HUDEP-2 (cell line): Measurements from ENCODE around the gene AMIGO1.

ENCODE experiments used
- DNase-seq, 76 experiments: peaks; one replicate each; lab custom pipeline; 2025; ENCODE audit not compliant: unreplicated experiment in 76 of 76; lab: John Stamatoyannopoulos, UW

AMIGO1 gene

DNA sequence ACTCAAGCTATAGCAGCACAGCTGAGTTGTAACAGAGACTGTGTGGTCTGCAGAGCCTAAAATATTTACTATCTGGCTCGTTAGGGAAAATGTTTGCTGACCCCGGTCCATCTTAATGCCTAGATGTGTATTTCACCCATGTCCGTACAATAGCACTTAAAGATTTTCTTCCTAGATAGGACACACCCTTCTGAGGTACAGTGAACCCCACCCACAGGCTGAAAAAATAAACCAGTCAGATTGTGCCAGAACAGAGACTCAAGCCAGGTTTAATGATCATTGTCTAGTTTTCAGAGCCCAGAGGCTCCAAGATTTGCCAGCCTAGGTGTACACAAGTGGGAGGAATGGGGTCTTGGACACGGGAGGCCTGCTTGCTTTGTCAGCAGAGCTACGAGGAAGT lies 5.6 kb downstream of the AMIGO1 start:
- no peak for DNase-seq

DNA sequence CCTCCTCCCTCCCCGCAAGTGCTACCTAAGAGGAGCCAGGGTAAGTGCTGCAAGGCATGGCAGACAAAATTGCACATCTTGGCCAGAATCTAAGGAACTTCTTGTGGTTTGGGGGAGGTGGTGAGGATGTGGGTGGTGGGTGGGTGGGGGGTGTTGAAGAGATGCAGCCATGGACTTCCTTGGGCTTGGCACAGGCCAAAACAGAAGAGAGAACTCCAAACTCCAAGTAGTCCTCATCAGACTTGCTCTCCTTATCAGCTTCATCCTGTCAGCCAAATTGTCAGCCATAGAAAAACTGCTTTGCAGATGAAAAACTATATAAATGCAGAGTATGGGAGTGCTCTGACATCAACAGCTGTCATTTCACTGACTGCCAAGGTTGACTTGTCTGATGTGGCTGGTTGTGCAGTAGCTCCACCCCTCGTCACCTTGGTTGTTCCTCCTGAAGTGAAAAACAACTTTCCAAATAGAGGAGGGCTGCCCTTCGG lies 7.1 kb downstream of the AMIGO1 start:
- DNase-seq: peak in 3 of 76 experiments; percentile 4 to 22 (median 12)

DNA sequence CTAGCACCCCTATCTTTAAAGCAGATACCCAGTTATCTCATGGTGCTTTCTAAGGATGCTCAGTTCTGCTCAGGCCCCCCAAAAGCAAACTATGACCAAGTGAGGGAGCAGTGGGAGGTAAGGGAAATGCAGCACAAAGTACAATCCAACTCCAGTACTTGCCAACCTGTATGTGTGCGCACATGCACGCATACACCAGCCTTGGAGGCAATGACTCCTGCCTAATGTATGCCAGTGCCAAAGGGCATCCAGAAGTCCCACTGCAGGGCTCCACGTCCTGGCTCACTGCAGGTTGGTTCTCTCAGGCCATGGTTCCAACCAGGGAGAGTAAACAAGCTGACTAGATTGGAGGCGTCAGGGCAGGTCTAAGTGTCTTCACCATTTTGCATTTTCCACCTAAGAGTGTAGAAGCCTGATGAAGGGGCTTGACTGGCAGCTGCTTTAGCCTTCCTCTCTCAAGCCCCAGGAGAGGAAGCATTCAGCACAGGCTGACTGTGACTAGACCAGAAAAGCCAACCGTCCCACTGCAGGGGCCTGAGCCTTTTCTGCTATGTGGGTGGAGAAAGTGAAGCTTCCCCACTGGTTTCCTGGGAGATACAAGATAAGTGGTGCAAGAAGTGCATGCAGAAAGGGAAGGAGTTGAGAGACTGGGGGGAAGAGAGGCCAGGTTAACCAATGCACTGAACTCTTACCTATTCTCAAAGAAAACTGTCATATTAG lies 7.7 kb downstream of the AMIGO1 start:
- DNase-seq: peak in 2 of 76 experiments; percentile 14 to 25

DNA sequence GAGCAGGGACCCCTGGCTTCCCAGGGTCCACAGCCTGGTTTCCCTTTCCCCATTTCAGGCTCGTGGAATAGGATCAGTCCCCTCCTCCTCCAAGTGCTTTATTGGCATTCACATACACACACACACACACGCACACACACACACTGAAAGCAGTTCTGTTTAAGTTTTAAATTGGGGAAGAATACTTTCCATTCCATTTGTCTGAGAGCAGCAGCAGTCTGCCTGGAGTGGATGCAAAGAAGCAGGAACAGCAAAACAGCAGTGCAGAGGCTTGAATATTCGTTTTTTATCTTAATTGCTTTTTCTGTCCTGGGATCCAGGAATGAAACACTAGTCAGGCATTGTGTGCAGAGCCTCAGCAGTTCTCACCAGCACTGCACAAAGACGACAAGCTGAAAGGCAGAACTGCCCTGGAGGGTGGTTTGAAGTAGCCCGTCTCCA lies 8.6 kb downstream of the AMIGO1 start:
- no peak for DNase-seq

DNA sequence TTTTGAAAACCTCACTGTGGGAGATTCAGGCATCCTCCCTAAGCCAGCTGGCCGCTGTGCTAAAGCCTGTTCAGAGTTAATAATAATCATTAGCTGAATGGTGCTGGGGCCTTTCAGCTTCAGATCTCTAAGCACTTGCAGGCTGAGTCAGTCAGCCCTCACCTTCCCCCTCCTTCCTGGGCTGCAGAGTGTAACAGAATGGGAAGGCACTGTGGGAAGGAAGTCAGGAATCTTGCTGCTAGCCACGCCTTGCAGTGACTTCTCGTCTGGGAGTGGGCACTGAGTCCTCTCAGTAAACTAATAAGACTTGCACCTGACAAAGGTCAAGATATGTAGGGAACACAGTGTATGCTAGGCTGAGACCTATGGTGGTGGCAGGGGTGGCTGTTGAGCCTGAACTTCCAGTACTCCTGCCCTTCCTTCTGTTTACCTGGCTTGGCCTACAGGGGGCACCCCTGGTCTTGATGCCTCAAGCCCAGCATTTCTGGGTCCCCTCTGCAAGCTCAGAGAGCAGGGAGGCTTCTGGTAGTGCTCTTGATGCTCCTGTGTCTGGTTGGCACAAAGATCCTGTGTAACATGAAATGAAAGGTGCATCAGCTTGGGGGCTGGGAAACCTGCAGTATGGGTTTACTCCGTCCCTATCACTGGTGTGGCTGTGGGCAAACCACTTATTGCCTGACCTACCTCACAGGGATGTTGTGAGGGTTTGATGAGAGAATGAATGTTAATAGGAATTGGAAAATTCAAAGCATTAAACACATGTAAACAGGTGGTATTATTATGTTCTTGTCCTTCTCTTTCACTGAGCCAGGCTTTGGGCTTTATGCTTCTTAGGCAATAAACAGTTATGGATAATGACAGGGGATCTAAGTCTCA lies 9.6 kb downstream of the AMIGO1 start:
- DNase-seq: peak in 44 of 76 experiments; percentile 9 to 61 (median 35)

DNA sequence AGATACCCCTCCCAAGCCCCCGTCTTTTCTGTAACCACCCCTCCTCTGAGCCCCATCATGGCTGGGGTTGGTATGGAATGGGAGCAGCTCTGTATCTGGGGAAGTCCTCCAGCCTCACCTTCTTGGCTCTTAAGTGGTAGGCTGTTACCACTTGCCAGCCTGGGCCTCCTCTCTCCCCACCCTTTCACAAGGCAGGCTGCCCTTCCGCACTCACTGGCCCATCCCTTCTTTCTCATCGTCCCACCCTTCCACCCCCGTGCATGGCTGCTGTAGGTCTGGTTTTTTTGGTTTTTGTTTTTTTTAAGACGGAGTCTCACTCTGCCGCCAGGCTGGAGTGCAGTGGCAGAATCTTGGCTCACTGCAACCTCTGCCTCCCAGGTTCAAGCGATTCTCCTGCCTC lies 10.4 kb downstream of the AMIGO1 start:
- DNase-seq: peak in 1 of 76 experiments; percentile 38

DNA sequence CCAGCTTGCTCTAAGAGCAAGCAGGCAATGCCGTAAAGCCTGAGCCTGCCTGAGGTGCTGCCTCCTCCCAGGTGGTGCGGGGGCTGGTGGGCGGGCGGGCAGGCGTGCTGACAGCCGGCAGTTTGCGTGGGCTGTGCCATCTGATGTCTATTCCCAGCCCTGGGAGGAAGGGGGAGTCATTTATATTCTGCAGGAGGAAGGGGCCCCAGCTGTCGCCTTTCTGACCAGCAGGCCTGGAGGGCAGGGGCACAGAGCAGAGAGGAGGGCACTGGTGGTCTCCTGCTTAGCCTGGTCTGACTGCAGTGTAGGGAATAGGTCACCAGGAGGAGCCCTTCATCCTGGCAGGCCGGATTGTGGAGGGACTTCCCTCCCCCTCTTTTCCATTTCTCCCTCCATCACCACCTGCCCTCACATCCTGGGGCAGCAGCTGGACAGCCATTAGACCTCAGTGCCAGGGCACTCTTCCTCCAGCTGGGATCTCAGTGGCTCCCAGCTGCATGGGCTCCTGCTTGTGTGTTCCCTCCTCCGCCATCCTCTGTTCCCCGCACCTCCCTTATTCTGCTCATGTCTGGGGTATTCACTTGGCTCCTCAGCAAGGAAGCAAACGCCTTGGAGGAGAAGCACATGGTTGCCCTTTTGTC lies 11.2 kb downstream of the AMIGO1 start:
- DNase-seq: peak in 13 of 76 experiments; percentile 6 to 63 (median 33)

DNA sequence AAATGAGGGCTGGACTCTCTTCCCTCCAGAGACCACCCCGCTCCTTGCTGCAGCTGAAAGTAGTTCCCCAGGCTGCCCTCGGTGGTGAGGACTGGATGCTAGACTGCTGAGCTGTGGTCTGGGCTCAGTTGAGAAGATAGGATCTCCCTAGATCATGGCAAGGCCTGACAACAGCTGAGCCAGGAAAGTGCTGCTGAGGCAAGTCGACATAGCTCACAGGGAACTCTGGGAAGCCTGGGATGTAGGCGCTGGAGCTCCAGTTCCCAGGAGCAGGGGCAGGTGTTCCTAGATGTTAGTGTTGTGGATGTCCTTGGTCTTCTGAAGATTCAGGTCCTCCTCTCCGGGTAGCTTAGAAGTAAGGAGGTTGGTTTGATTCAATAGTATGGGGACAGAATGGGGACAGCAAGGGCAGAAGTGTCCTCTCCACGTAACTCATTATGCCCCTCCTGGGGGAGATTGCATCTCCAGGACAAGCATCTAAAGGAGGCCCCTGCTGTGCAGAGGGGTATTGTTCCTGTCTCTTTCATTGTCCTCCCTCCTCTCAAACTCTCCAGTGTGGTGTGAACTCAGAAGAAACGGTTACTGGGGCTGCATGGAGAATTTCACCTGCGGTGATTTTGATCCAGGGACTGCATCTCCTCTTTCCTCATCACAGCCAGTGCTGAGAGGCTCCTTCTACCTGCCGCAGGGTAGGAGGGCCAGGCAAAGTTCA lies 11.9 kb downstream of the AMIGO1 start:
- no peak for DNase-seq

DNA sequence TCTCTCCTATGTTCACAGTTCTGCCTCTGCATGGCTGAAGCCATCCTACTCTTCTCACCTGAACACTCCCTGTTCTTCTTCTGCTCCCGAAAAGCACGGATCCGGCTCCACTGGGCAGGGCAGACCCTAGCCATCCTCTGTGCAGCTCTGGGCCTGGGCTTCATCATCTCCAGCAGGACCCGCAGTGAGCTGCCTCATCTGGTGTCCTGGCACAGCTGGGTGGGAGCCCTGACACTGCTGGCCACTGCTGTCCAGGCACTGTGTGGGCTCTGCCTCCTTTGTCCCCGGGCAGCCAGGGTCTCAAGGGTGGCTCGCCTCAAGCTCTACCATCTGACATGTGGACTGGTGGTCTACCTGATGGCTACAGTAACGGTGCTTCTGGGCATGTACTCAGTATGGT lies 13.8 kb downstream of the AMIGO1 start:
- no peak for DNase-seq

DNA sequence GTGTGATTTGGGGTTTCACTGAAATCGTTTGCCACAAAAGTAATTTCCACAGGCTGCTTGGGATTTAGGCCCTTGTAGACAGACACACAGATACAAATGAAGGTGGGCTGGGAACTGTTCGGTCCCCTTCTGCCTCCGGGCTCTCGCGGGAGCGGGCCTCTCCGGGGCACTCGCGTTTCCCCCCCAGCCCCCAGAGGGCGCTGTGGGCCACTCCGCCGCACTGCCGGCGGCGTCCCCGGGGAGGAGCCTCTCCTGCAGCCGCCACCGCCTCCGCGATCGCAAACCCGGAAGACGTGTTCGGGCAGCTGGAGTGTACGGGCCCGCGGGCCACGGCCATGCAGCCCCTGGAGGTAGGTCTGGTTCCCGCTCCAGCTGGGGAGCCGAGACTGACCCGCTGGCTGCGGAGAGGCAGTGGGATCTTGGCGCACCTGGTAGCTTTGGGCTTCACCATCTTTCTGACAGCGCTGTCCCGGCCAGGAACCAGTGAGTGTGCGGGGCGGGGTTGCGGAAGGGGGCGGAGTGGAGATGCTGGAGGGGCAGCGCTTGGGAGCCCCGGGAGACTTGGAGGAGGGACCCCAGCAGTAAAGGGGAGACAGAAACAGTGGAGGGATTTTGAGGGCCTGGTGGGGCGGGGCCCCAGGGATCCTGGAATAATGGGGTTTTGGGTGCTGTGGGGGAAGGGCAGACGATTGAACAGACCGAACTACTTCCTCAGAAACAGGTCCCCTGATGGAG lies 15.6 kb downstream of the AMIGO1 start, which contains the start of gene CYB561D1:
Gene CYB561D1 (plus strand): TSS at position 290 of the 735 bp plus-strand sequence. CDS start 46 bp downstream, at position 336.
- peak in 72 of 76 experiments; percentile 25 to 86 (median 71) for DNase-seq

DNA sequence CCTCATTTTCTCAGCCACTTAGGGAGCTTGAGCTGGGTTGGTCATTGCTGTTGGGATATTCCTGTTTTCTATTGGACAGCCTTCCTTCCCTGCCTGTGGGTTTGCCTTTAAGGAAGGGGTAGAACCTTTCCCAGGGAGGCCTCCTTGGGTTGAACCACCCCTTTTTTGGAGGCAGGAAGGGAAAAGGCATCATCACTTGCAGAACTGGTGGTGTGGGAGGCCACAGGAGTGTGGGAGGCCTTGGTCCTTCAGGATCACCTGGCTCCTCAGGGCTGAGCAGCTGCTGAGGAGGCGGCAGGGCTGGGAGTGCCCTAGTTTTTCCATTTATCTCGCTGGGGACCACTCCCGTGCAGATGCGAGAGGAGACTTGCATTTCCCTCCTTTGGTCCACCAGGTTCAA lies 16.3 kb downstream of the AMIGO1 start:
- no peak for DNase-seq

DNA sequence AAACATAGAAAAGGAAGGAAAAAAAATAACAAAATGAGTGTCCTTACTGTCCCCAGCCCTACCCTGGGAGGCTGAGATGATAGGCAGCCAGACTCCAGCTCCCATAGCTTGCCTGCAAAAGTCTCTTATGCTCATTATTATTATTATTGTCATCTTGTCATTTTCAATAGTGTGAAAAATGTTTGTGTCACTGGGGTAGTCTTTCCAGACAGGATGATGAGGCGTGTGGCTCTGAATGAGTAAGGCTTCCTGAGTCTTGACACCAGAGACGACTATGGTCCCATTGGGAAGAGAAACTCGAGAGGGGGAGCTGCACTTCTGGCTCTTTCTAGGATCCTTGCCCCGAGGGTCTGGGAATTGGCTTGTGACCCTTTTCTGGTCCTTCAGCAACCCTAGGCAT lies 16.7 kb downstream of the AMIGO1 start:
- DNase-seq: no peak

DNA sequence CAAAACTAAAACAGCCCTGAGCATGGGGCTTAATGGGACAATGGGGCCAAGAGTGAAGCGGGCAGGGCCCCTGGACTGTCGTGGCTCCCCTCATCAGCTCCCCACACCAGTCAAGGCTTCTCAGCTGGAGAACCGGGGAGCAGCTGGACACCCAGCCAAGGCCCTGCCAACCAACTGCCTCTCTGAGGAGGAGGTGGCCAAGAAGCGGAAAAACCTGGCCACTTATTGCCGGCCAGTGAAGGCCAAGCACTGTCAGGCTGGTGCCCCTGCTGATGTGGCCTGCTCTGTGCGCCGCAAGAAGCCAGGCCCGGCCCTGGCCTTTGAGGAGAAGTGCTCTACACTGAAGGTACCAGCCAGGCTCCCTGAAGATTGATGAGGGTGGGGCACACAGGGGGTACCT lies 18.2 kb downstream of the AMIGO1 start:
- DNase-seq: no peak

DNA sequence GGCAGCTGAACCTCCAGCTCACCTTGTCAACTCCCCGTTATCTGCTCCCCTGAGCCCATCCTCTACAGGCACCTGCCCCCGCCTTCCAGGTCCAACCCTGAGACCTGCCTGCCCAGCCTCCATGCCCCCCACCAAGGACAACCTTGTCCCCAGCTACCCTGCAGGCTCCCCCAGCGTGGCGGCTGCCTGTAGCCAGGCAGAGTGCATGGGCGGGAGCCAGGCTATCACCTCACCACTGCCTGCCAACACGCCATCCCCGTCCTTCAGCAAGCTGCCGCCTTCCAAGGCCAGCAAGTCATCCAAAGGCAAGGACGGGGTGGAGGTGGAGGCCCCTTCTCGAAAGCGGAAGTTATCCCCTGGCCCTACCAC lies 18.6 kb downstream of the AMIGO1 start:
- no peak for DNase-seq

DNA sequence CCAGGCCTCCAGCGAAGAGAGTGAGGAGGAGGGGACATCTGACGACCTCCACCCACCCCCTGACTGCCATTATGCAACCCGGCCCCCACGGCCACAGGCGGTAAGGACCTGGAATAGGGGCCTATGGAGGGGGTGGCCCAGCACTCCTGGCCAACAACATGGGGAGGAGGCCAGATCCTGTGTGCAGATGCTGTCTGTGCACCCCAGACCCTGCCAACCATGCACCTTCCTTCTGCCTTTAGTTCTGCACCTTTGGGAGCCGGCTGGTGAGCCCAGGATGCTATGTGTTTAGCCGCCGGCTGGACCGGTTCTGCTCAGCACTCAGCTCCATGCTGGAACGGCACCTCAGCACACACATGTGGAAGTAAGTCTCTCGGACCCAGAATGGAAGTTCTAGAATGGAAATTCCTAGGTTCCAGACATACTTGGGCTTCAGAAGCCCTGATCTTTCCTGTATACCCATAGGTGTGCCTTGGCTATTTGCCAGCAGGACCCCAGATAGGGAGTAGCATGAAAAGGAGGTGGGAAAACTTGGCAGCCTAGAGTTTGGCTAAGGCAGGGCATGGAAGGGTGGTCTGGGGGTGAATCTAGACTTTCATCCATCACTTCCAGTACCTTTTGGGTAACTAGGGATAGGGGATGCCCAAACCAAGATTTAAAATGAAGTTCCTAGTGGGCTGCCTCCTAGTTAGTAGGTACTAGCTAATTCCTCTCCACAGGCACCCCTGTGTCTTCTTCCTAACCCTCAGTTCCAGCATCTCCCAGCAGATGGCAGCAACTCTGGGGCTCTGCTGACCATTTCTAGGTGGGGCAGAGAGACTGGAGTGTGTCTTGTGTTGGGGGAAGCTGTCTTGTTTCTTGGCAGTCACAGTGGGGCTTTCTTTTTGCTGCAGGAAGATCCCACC lies 19.2 kb downstream of the AMIGO1 start:
- DNase-seq: peak in 58 of 76 experiments; percentile 15 to 74 (median 46)

DNA sequence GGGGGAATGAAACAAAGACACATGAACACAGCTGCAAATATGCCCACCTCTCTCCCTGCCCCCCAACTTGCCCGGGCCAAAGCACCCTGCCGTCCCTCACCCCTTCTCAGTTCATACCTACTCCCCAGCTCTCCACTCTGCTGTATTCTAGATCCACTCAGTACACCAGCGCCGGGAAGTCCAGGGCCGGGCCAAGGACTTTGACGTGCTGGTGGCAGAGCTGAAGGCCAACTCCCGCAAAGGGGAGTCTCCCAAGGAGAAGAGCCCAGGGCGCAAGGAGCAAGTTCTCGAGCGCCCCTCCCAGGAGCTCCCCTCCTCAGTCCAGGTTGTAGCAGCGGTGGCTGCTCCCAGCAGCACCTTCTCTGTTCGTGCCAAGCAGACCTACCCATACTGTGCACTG lies 20.8 kb downstream of the AMIGO1 start:
- DNase-seq: no peak

DNA sequence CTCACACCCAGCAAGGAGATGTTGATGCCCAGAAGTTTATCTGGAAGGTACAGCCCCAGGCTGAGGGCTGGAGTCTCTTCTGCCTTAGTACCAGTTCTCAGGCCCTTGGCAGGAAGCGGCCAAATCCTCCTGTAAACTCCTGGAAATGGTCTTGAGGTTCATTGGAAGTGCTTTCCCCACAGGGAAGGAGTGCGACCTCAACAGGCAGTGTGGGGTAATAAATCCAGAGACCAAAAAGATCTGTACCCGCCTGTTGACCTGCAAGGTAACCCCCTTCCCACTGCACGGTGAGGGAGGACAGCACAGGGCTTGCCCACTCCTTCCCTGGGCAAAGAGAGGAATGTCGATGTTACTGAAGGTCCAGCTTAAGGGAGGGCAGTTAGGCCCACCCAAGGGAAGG lies 21.3 kb downstream of the AMIGO1 start:
- DNase-seq: no peak

DNA sequence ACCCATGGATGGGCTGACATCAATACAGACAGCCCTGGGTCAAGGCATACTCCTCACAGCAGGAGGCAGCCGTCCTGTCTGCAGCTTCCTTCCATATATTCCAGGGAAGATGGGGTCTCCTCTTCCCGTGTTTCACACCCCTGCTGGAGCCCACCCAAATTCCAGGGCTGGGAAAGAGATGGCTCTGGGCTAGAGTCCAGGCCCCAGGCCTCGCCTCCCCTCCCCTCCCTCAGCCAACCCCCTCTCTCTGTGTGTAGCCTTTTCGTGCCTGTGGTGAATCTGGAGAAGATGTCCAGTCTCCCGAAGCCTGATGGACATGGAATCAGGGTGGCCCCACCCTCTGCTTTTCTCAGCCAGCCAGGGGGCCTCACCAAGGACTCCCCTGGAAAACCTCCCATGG lies 22.3 kb downstream of the AMIGO1 start:
- no peak for DNase-seq

DNA sequence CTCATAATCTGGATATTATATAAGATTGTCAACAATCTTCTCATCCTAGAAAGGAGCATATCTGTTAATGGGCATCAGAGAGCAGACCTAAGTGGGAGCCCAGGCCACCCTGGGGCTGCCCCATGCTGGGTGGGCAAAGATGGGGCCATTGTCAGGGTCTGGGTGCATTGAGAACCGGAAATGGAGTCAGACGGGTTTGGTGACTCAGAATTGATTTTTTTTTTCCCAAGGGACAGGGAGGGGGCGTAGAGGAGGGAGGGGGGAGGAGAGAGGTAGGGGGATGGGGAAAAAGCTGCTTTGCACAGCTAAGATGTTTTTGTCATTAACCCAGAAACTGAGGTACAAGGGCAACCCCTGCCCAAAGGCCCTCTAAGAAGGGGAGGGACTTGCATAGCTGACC lies 24.5 kb downstream of the AMIGO1 start:
- no peak for DNase-seq
